SU-DHL-6 (cell line): Measurements from ENCODE around the gene SRPK2.

Experiments used
- H2AFZ ChIP-seq: fragments of 200-600 bp; sonication (generic); 2 replicates; pipeline ENCODE4 v1.6.1; 2014; ENCODE audit warnings: low read depth, mild to moderate bottlenecking, moderate library complexity, mixed read lengths, antibody characterized with exemption, low read length; ENCODE audit not compliant: severe bottlenecking
- H3F3A ChIP-seq: fragments of 200-600 bp; shearing (Covaris generic); 2 replicates; pipeline ENCODE4 v1.6.0; 2016; ENCODE audit warnings: antibody characterized with exemption, mild to moderate bottlenecking; ENCODE audit not compliant: insufficient read depth
- H3K27ac ChIP-seq: fragments of 200-600 bp; sonication (generic); 2 replicates; pipeline ENCODE4 v1.5.1; 2016; ENCODE audit warnings: low read depth, mild to moderate bottlenecking, low read length, moderate library complexity, mixed read lengths
- H3K27me3 ChIP-seq: fragments of 200-600 bp; sonication (generic), shearing (Covaris generic); 2 replicates; pipeline ENCODE4 v1.6.0; 2014; ENCODE audit warnings: mild to moderate bottlenecking, low read length
- H3K36me3 ChIP-seq: fragments of 200-600 bp; sonication (generic); 2 replicates; pipeline ENCODE4 v1.6.1; 2014; ENCODE audit warnings: mild to moderate bottlenecking, low read length, mixed read lengths
- H3K4me2 ChIP-seq: fragments of 300-600, 200-600 bp; shearing (Covaris generic), sonication (generic); 2 replicates; pipeline ENCODE4 v1.6.0; 2014; ENCODE audit warnings: low read length, low read depth, mild to moderate bottlenecking; ENCODE audit not compliant: poor library complexity, severe bottlenecking
- H3K4me3 ChIP-seq: fragments of 200-600 bp; sonication (generic); 2 replicates; pipeline ENCODE4 v1.5.1; 2014; ENCODE audit warnings: antibody characterized with exemption, low read length, mild to moderate bottlenecking, mixed read lengths; ENCODE audit not compliant: insufficient read depth, poor library complexity, severe bottlenecking
- H3K79me2 ChIP-seq: fragments of 200-600 bp; sonication (generic); 2 replicates; pipeline ENCODE4 v1.6.1; 2014; ENCODE audit warnings: mild to moderate bottlenecking, low read length, moderate library complexity; ENCODE audit not compliant: insufficient read depth
- H3K9ac ChIP-seq: fragments of 200-600 bp; sonication (generic); 2 replicates; pipeline ENCODE4 v1.7.0; 2014; ENCODE audit warnings: mild to moderate bottlenecking, low read length
- H3K9me2 ChIP-seq: fragments of 200-600 bp; sonication (generic); replicated peaks from 2 replicates; pipeline ENCODE4 v1.6.1; 2014; ENCODE audit warnings: low read length; ENCODE audit not compliant: insufficient read depth
- H3K9me3 ChIP-seq: fragments of 200-600 bp; sonication (generic); 2 replicates; pipeline ENCODE4 v1.6.1; 2014; ENCODE audit warnings: low read length, mixed read lengths; ENCODE audit not compliant: insufficient read depth
- H4K20me1 ChIP-seq: fragments of 200-600 bp; sonication (generic); 2 replicates; pipeline ENCODE4 v1.6.1; 2014; ENCODE audit warnings: low read depth, mild to moderate bottlenecking, antibody characterized with exemption, low read length, moderate library complexity, mixed read lengths
- CTCF ChIP-seq: fragments of 200-600 bp; sonication (generic); IDR thresholded peaks from one replicate; pipeline ENCODE4 v1.5.1; 2017; ENCODE audit warnings: antibody characterized with exemption, mild to moderate bottlenecking, low read length, moderate library complexity; ENCODE audit not compliant: insufficient read depth, poor library complexity, severe bottlenecking
- EZH2phosphoT487 ChIP-seq: fragments of 200-600 bp; sonication (generic), shearing (Covaris generic); conservative IDR thresholded peaks from 2 replicates; pipeline ENCODE4 v1.6.1; 2018; ENCODE audit warnings: mild to moderate bottlenecking, antibody characterized with exemption, low read length, moderate library complexity, mixed read lengths

SRPK2 gene

GRCh38 chr7:105151152-105151551 is 237.6 kb downstream of the SRPK2 start:
- Histone ChIP-seq H3K36me3 (no peaks in the 10 kb centered on the region), H3K9ac (no peak overlapping the region), H3K27me3 (no peaks in the 10 kb centered on the region), H2AFZ (no peak overlapping the region), H3K79me2 (no peaks in the 10 kb centered on the region), H3K9me3 (no peaks in the 10 kb centered on the region), H3K4me2 (no peak overlapping the region), H3K9me2 (no peaks in the 10 kb centered on the region), H3K27ac (no peak overlapping the region), H3F3A (no peaks in the 10 kb centered on the region), H4K20me1 (no peaks in the 10 kb centered on the region), H3K4me3 (no peak overlapping the region)
- TF ChIP-seq CTCF (no peak), EZH2phosphoT487 (no peak)

- Histone ChIP-seq H2AFZ (no peak overlapping the region), H3K36me3 (no peaks in the 10 kb centered on the region), H3K27ac (no peak overlapping the region), H3K4me2 (no peak overlapping the region), H3K27me3 (no peaks in the 10 kb centered on the region), H3K79me2 (no peaks in the 10 kb centered on the region), H3K4me3 (no peak overlapping the region), H3K9ac (no peak overlapping the region), H3K9me3 (no peaks in the 10 kb centered on the region), H3F3A (no peaks in the 10 kb centered on the region), H4K20me1 (no peaks in the 10 kb centered on the region), H3K9me2 (no peaks in the 10 kb centered on the region)
- TF ChIP-seq EZH2phosphoT487 (no peak), CTCF (no peak)
Measured at GRCh38 chr7:105149827-105150226, 238.9 kb downstream of the SRPK2 start.

- H3K9ac ChIP-seq, result no peak overlapping the region
- H2AFZ ChIP-seq, result no peak overlapping the region
- no peaks in the 10 kb centered on the region for H3F3A ChIP-seq
- TF ChIP-seq EZH2phosphoT487, result no peak
- peak; percentile 25 for TF ChIP-seq CTCF
- no peak overlapping the region for H3K4me2 ChIP-seq
- no peak overlapping the region for H3K4me3 ChIP-seq
- no peaks in the 10 kb centered on the region for H4K20me1 ChIP-seq
- H3K9me2 ChIP-seq, result no peaks in the 10 kb centered on the region
- H3K79me2 ChIP-seq, result no peaks in the 10 kb centered on the region
- H3K27me3 ChIP-seq, result no peaks in the 10 kb centered on the region
- peaks cover 3% of the 10 kb centered on the region; the same call in 1 of the 2 replicates for H3K36me3 ChIP-seq
- no peaks in the 10 kb centered on the region for H3K9me3 ChIP-seq
- no peak overlapping the region for H3K27ac ChIP-seq
Measured at GRCh38 chr7:105141068-105141467, 247.7 kb downstream of the SRPK2 start.
